MV-4-11 (cell line): ENCODE results near the gene KDSR.
"Not testable (repeated sequence)": the region's sequence is repeated elsewhere in the genome, so short reads cannot be mapped to it uniquely, and the experiment has no call there.

Experiments used
- DNase-seq: peaks from one replicate; lab custom pipeline; 2025; lab: John Stamatoyannopoulos, UW

Gene KDSR

DNA sequence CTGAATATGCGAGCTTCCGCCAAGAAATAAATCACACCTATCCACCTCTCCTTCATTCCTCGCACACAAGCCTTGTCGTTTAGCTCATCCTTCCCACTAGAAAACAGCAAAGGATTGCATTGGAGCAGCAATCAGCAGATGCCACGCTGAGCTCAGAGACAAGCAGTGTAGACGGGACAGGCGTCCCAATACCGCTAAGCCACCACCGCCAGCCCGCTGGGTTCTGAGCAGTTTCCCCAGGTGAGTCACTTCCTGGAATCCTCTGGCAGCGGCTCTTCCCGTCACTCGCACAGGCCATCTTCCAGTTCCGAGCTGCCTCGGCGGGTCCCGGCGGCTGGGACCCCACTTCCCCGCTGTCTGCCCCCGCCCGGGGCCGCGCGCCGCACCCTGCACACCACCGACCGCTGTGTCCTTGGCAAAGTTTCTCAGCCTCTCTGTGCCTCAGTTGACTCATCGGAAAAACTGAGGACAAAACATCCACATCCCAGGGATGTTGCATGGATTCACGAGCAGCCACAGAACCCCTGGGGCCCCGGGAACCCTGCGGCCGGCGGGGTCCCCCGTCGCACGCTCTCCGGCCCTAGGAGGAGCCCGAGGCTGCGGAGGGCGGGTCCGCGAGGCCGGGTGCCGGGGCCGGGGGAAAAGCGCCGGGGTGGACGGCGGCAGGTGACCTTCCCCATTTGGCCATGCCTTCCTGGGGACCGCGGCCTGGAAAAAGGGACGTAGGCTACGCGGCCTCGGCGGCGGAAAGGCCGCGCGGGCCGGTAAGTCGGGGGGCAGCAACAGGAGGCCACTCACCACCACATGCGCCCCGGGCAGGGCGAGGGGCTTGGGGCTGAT is 573 bp downstream of the KDSR start:
- DNase-seq = peak; percentile 40

DNA sequence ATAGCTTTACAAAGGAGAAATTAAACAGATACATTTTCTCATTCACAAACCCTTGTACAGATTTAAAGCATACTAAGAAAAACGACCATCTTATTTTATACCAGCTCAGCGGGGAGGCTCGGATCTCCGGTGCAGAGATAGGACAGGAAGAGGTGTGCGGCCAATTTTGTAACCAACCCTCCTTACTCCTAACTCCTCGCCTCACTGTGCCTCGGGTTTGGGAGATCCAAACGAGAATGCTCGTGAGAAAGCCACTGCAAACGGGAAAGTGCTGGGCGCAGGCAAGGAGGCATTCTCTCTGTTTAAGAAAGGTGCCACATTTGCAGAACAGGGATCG is 1.2 kb downstream of the KDSR start:
- DNase-seq = no peak

DNA sequence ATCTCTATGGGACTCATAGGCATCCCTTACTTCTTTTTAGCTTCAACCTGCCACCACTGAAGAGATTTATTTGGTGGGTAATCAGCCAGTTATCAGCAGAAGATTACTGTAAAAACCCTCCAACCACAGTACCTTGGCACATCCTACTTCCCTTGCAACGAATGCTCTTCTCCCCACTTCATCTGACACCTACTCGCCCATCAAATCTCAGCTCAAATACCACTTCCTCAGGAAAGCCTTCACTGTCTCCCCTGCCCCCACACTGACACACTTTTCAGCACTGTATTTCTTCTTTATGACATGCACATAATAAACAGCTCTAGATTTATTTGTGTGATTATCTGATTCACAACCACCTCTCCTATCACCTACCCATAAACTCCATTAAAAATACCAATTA is 3.1 kb downstream of the KDSR start:
- DNase-seq = no peak

DNA sequence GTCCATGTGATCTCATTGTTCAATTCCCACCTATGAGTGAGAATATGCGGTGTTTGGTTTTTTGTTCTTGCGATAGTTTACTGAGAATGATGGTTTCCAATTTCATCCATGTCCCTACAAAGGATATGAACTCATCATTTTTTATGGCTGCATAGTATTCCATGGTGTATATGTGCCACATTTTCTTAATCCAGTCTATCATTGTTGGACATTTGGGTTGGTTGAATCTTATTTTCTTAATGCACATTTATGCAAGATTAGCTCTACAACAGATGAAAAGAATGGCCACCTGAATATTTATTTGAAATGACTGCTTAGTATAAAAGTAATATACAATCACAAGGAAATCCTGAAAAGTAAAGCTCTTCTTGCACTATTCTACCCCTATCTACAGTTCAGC is 3.6 kb downstream of the KDSR start:
- DNase-seq = not testable (repeated sequence)

DNA sequence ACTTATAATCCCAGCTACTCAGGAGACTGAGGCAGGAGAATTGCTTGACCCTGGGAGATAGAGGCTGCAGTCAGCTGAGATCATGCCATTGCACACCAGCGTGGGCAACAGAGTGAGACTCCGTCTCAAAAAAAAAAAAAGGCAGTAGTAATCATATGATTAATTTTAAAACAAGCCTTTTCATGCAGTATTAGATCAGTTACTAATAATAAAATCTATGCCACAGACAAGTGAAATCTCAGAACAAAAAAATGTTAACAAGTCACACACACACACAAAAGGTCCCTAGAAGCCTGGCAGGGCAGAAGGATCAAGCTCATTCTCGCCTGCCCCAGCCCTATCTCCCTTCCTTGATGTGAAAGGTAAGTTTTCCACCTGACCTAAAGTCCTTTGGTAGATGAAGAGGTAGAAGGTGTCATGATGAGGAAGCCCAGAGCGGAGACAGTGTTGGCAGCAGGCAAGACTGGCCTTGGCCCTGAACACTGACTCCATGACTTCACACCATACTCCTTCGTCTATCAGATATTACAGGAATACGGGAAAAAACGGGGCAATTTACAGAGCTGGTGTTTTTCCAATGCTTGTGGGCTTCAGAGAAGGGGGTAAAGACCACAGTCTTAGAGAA is 10.6 kb downstream of the KDSR start:
- no peak for DNase-seq

DNA sequence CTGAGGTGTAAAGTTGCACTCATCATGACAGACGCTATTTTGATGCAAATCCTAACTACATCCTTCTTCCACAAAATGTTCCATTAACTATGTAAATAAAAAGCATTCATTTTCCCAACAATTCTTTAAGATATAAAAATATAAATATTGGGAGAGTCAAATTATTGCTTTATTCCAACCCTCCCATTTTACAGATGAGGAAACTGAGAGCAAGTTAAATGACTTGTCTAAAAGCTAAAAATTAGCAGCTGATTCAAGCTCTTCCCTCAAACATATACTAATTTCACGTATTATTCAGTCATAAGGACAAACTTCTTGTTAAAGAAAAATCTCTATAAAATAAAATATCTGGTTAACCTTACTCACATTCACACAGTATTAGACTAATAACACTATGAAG is 16.8 kb downstream of the KDSR start:
- no peak for DNase-seq

DNA sequence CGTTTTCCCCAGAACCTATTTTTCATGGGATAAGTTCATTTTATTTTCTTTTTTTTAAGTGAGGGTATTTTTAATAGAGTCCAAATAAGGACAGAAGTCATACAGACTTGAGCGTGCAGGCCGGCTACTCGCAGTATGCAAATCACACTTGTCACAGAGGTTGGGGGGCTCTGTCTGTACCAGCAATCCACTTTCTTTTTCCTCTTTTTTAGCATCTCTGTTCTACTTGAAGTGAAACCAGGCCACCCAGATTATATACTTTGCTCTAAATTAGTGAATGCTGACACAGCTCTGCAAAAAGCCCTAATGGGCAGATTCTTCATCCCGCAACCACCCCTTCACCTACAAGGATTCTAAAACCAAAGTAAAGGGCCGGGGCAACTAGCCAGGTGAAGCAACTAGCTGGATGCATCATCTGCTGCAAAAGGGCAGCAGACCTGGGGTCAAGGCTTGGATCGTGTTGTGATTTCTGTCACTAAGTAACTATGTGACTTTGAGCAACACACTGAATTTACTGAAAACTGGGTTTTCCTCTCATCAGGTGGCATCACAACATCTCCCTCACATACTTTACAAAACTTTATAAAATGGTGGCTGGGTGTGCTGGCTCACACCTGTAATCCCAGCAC is 18.4 kb downstream of the KDSR start:
- DNase-seq = no peak

DNA sequence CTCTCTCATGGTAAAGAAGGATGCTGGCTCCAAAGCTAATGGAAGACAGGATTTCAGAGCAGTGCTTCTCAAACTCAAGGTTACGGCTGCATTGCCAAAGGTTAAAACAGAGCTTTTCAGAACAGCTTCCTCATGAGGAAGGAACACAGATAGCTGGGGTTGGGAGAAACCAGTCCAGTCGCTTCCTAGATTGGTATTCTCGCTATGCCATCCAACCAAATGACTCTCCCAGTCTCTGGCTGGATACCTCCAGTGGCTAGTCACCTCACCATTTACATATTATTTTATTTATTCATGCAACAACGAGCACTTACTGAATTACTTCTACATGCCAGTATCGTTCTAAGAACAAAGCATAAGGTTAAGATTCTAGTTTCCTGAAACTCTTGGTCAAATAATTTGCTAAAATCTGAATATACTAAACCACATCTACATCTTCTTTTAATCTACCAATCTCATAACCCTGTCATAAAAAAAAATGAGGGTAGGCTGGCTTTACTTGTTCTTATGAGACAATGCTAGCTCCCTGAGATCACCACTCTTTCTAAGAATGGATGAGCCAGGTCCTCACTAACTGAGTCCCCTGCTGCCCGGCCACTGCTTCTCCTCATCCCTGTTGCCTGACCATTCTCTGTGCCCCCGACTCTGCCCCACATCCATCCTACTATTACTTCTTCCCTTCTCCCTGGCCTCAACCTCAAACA is 20.4 kb downstream of the KDSR start:
- DNase-seq = no peak

DNA sequence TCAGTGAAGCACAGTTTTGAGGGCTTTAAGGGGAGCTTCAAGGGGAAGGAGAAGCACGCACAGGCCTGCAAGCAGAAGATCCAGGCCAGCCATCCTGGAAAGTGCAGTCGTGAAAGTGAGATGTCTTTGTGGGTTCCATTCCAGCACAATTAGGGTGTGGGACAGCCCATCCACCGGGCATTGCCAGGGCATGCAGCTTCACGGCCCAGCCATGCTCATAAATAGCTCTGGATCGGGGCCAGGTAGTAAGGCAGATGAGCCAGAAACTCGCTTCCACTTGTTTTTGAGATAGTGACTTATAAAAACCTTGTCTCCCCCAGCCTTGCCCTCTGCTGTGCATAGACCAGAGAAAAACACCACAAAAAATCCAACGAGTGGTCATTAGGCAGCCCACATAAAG is 21.0 kb downstream of the KDSR start:
- DNase-seq = no peak

DNA sequence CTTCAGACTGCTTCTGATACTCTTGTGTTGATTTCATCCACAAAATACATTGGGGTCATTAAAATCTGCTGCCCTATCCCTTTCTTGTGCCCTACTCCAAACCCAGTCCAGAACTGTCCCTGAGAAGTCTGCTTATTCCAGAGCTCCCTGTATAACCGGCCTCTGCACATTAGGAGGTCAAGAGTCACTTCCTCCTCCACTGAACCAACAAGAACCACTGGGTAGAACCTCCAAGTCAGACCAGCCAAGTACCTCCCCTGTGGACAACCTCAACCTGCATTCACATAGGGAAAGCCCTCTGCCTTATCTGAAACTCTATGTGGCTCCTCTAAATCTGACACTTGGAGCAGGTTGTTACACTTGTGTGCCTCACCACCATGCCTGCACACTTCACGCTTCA is 22.1 kb downstream of the KDSR start:
- DNase-seq = no peak

DNA sequence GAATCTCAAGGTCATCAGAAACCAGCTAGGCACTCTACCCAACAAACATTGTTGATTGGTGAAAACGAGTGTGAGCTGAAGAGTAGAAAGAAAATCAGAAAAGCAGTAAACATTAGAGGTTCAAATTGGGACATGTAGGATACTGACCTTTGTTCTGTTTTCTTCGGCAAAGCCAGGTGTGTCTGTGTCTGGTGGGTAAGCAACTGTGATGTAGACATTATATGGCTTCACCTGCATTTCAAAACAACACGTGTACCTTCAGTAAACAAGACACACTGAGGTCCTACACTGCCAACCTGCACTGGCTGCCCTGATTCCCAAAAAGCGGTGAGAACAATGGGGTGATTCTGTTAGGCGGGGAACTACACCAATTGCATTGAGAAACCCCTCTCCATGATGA is 22.7 kb downstream of the KDSR start:
- DNase-seq = no peak

DNA sequence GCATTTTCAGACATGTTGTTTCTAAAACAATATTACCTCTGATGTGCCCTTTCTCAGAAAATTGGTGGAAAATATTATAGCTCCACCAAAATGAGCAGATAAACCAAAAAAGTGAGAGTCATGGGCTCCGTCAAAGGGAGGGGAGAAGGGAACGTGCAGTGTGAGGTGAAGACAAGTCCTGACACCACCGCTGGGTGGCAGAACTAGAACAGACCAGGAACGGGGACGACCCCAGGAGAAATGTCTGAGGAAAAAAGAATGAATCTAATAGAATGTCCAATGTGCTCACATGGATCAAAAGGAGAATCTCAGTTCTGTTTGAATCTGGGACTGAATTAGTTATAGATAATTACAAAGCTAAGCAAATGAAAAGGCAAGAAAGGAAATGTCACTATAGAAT is 24.8 kb downstream of the KDSR start:
- DNase-seq = peak; percentile 16

DNA sequence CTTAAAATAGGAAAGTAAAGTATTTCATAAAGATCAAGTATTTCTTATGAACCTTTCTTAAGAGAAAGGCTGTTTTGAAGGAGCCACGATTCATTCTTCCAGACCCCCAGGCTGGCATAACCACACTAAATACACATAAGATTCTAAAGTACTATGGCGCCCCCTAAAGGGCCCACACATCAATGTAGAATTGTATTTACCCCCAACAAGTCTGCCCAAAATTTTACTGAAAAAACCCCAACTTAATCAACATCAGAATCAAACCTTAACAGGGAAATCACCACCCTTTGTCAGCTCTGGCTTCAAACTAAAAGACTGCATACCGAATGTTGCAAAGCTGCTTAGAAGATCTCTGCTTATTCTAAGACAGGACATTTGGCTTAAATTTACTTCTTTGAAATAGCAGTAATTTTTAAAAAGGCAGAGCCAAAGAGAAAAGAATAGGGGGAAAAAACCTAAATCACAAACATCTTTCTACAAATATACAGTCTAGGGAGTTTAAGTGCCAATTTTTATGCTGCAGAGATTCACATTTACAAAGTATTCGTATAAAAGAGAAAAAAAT is 27.0 kb downstream of the KDSR start:
- DNase-seq = peak; percentile 45

DNA sequence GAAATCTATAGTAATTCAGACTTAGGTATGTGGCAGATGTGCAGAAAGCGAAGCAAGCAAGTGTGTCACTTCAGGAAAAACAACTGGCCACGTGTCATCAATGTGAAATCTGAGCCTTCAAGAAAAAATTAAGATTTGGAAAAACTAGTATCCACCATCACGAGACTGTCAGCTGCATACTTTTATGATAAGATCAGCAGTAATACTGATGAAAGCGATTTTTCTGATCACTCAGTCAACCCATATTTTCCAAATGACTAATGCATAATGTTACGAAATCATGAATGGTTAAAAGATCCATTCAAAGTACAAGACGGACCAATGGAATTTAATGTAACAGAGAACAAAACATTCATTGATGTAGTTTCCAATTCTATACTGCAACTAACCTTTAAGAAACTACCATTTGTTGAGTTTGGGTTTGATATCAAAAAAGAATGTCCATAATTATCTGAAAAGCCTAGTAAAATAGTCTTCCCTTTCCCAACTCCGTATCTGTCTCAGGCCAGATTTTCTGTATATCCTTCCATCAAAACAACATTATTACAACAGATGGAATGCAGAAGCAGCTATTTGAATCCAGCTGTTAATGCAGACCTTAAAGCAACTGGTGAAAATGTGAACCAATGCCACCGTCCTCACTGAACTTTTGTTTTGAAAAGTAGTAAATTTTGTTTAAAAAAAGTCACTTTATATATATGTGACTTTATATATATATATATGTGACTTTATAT is 30.5 kb downstream of the KDSR start:
- no peak for DNase-seq

DNA sequence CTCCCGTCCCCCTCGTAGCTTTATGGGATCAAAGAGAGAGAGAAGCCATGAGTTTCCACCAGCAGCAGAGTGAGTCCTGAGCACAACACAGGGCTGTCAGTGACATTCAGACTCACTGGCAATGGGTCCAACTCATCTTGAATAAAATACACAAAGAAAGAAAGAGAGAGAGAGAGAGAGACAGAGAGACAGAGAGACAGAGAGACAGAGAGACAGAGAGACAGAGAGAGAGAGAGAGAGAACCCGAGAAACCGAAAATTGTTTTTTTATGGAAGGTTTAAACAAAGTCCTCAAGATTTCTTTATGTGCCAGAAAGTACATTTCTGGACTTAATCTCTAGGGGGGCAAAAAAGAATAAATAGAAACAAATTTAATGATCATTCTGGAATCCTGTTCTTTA is 35.9 kb downstream of the KDSR start:
- DNase-seq = no peak

DNA sequence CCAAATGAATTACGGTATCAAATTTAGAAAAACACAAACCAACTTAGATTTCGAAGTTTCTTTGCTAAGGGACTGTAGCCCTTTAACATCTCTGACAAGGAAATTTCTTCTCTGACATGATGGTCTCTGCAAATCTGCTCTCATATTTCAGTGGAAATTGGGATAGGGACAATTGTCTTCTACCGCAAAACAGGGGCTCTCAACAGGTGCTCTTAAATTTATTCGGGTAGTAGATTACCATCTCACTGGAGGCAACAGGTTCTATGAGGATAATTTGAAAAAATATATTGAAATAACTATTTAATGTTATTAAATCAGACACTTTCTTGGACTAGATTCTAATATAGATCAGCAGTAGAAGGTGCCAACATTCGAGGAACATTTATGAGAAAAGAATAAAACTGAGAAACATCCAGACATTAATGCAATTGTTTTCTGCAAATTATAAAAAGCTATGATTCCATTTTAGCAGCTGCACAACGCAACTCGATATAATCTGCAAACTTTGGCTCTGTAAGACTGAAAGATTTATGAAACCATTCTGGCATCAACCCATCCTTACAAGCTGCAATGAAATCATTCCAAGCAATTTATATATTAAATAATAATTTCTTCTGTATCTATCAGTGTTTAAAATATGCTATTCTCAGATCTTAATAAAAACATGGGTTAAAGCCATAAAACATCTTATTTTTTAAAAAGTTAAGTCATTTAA is 37.4 kb downstream of the KDSR start:
- DNase-seq = no peak

DNA sequence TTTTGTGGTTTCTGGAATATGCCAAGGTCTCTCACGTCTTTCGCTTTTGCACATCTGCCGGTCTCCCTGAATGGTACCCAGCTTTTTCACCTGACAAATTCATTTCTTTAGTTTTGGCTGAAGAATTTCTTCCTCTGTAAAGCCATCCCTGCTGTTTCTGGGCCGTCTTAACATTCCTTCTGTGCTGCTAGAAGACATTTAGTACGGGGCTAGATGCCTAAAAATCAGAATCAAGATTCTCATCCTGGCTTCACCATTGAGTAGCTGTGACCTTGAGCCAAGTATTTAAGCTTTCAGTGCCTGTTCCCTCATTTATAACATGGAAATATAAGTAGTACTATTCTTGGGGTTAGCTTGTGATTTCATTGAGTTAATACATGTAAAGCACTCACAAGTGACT is 41.0 kb downstream of the KDSR start:
- DNase-seq = no peak

DNA sequence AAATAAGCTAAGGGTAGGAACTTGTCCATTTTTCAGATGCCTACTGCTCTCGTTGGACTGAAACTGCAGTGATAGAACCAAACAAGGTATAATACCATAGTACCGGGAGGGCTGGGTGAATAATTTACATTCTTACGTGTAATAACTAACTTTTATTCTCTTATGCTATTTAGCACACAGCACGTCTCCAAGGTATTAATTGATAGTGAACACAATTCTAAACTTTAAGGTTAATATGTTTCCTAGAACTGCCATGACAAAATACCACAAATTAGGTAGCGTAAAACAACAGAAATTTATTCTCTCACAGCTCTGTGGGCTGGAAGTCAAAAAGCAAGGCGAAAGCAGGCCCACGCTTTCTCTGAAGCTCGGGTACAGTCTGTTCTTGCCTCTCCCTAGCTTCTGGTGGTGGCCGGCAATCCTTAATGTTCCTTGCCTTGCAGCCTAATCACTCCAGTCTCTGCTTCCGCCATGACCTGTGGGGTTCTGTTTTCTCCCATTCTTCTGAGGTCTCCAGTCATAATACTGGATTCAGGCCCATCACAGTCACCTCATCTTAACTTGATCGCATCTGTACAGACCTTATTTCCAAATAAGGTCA is 41.8 kb downstream of the KDSR start:
- no peak for DNase-seq

DNA sequence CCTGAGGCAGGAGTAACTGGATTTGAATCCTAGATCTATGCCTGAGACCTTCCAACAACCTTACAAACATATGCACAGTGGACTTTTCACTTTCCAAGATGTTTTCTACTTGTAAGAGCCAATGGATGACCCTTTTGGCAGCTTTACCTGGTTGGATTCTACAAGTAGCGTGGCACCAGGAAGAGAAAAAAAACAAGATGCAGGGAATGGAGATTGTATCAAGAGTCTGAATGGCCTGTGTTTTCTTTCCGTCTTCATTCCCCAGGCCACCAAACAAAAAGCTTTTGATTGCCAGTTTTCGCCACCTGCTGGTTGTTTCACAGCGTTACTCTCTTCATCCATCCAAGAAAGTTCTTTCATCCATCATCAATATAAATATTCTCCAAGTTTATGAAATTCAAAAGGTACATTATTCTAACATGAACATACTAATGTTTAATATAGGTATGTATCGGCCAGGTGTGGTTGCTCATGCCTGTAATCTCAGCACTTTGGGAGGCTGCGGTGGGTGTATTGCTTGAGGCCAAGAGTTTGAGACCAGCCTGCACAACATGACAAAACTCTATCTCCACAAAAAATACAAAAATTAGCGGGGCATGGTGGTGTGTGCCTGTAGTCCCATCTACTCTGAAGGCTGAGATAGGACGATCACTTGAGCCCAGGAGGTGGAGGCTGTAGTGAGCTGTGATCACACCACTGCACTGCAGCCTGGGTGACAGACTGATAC is 43.9 kb downstream of the KDSR start:
- DNase-seq = peak; percentile 61

DNA sequence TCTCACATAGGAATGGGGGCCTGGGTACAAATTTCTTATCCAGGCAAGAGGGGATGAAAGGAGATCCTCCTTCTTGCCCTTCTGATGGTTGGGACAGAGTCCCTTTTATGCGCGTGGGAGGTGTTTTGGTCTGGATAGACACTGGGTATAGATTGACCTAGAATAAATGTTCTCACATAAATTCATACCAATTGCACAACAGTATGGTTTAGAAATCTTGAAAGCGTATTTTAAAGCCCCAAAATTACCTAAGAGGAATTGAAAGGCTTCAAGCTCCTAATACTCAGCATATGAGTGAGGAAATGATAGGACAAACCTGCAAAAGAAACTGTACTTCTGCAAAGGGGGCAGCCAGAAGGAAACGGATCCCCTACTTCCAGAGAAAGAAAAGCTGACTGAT is 44.8 kb downstream of the KDSR start:
- DNase-seq = peak; percentile 93
